Activated CD4-positive, CD25-positive, alpha-beta regulatory T cell treated with anti-CD3 and anti-CD28 coated beads, Interleukin-2, amount 50 U/mL, for 72 hours (primary cell): ENCODE data around the gene WDPCP.
"Not testable (repeated sequence)": the region's sequence is repeated elsewhere in the genome, so short reads cannot be mapped to it uniquely, and the experiment has no call there.

ENCODE experiments used
- DNase-seq: peaks from one replicate; pipeline ENCODE4 v3.0.0; 2021

The WDPCP gene

GRCh38 chr2:63444565-63445288, 143.6 kb downstream of the WDPCP start:
- DNase-seq = no peak

GRCh38 chr2:63440612-63441011, 147.7 kb downstream of the WDPCP start:
- no peak for DNase-seq

GRCh38 chr2:63438181-63438580, 150.1 kb downstream of the WDPCP start:
- no peak for DNase-seq

GRCh38 chr2:63436488-63436887, 151.8 kb downstream of the WDPCP start:
- no peak for DNase-seq

- no peak for DNase-seq
These were observed 153.2 kb downstream of the WDPCP start for GRCh38 chr2:63435070-63435469.

- DNase-seq = no peak
These were observed 154.0 kb downstream of the WDPCP start for GRCh38 chr2:63434024-63435001.

GRCh38 chr2:63432373-63432772, 155.9 kb downstream of the WDPCP start:
- no peak for DNase-seq

GRCh38 chr2:63425606-63426005, 162.7 kb downstream of the WDPCP start:
- no peak for DNase-seq

- no peak for DNase-seq
These were observed 163.2 kb downstream of the WDPCP start for GRCh38 chr2:63425079-63425416.

- DNase-seq = no peak
These were observed 163.8 kb downstream of the WDPCP start for GRCh38 chr2:63424329-63425078.

- DNase-seq = no peak
These were observed 165.7 kb downstream of the WDPCP start for GRCh38 chr2:63422556-63422955.

GRCh38 chr2:63408530-63408929, 179.7 kb downstream of the WDPCP start:
- DNase-seq = no peak

GRCh38 chr2:63406641-63407040, 181.6 kb downstream of the WDPCP start:
- no peak for DNase-seq

GRCh38 chr2:63403820-63404219, 184.5 kb downstream of the WDPCP start:
- no peak for DNase-seq

- DNase-seq = not testable (repeated sequence)
These were observed 185.4 kb downstream of the WDPCP start for GRCh38 chr2:63402889-63403288.

GRCh38 chr2:63399156-63399555, 189.1 kb downstream of the WDPCP start:
- DNase-seq = no peak

GRCh38 chr2:63379451-63379850, 208.8 kb downstream of the WDPCP start:
- no peak for DNase-seq

GRCh38 chr2:63378589-63378988, 209.7 kb downstream of the WDPCP start:
- no peak for DNase-seq

GRCh38 chr2:63374341-63374740, 213.9 kb downstream of the WDPCP start:
- DNase-seq = no peak

GRCh38 chr2:63372549-63372948, 215.7 kb downstream of the WDPCP start:
- no peak for DNase-seq

GRCh38 chr2:63369146-63369545, 219.1 kb downstream of the WDPCP start:
- no peak for DNase-seq

- DNase-seq = no peak
These were observed 223.4 kb downstream of the WDPCP start for GRCh38 chr2:63364866-63365265.

- not testable (repeated sequence) for DNase-seq
These were observed 230.6 kb downstream of the WDPCP start for GRCh38 chr2:63357722-63358121.
